Measurements from ENCODE around the gene PCDHGA3. TPM values are rescaled to one million over a fixed set of nuclear protein-coding genes. Genes with fewer than 3 reads are reported as not detected.

Gene PCDHGA3
- total RNA-seq, 1 experiment from 2014 or later = 1.3 TPM

DNA sequence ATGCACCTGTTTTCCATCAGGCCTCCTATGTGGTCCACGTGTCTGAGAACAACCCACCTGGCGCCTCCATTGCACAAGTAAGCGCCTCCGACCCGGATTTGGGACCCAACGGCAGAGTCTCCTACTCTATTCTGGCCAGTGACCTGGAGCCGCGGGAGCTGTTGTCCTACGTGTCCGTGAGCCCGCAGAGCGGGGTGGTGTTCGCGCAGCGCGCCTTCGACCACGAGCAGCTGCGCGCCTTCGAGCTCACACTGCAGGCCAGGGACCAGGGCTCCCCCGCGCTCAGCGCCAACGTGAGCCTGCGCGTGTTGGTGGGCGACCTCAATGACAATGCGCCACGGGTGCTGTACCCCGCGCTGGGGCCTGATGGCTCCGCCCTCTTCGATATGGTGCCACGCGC lies 8.0 kb downstream of the PCDHGA3 start:
- CTCF ChIA-PET = interaction anchor here (0.8 to 3.7 kb wide), 6 partner anchors 8 to 206 kb away, joined by 3 to 27 read pairs (median 12); partner anchors contain the start of genes PCDHB14, PCDHB15, PCDHGA10 and PCDHGB2
- no peak overlapping the region for H3K4me3 Mint-ChIP-seq
- no peak overlapping the region for H3K27ac Mint-ChIP-seq
- ATAC-seq (no peak), DNase-seq (ENCODE audit: low spot score) (no peak)
- H3K27me3 Mint-ChIP-seq (ENCODE audit: low read depth) = peaks cover 8% of the 10 kb centered on the region
- TF ChIP-seq ATF6 (CRISPR knock-in tag; IDR thresholded peaks at IDR 0.05) = no peak
- no peak for TF ChIP-seq FOXP1 (CRISPR knock-in tag; IDR thresholded peaks at IDR 0.05; ENCODE audit: borderline replicate concordance)
- TF ChIP-seq, protein P1, sequence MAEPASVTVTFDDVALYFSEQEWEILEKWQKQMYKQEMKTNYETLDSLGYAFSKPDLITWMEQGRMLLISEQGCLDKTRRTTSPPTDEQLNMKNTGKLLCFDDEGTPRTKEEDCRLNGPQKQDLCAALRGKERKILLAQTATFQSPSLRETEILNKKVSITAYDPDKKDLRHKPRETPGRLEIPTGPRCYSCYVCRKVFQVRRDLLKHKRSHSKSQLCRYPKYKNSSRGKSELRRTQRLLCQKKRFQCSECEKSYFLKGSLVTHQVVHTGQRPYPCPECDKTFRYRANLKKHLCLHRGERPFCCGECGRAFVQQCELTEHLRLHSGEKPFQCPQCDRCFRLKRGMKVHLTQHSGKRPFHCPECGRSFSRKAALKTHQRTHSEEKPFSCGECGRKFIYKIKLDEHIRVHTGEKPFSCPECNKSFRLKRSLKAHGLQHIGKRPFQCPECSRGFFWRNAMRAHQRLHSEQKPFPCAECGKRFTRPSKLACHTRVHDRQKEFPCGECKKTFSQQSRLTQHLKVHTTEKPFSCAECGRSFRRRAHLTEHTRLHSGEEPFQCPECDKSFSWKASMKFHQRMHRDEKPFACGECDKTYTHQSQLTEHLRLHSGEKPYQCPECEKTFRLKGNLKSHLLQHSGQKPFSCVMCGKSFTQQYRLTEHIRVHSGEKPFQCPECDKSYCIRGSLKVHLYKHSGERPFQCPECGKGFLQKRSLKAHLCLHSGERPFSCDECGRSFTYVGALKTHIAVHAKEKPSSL (CRISPR knock-in tag; conservative IDR thresholded peaks at IDR 0.05) = no peak
- no peak for TF ChIP-seq ZNF263 (CRISPR knock-in tag; IDR thresholded peaks at IDR 0.05; ENCODE audit: low read depth)
- no peak for TF ChIP-seq FOXP4 (CRISPR knock-in tag; IDR thresholded peaks at IDR 0.05)
- no peak for TF ChIP-seq TEAD4 (CRISPR knock-in tag; IDR thresholded peaks at IDR 0.05)
- TF ChIP-seq, protein P2, sequence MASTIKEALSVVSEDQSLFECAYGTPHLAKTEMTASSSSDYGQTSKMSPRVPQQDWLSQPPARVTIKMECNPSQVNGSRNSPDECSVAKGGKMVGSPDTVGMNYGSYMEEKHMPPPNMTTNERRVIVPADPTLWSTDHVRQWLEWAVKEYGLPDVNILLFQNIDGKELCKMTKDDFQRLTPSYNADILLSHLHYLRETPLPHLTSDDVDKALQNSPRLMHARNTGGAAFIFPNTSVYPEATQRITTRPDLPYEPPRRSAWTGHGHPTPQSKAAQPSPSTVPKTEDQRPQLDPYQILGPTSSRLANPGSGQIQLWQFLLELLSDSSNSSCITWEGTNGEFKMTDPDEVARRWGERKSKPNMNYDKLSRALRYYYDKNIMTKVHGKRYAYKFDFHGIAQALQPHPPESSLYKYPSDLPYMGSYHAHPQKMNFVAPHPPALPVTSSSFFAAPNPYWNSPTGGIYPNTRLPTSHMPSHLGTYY (CRISPR knock-in tag; IDR thresholded peaks at IDR 0.05) = no peak
- H3K36me3 Mint-ChIP-seq = peaks cover 56% of the 10 kb centered on the region
- H3K4me1 Mint-ChIP-seq = peaks cover 2% of the 10 kb centered on the region
- POLR2A ChIA-PET = no interaction called here
- H3K9me3 Mint-ChIP-seq = peaks cover 55% of the 10 kb centered on the region

GRCh38 chr5:141354900-141355469 lies 11.4 kb downstream of the PCDHGA3 start, which contains the start of gene PCDHGA4:
Gene PCDHGA4, plus strand, starts transcription at chr5:141355021. Its CDS starts 87 bp downstream, at chr5:141355108.
- H3K4me1 Mint-ChIP-seq = peaks cover 5% of the 10 kb centered on the region
- peaks cover 57% of the 10 kb centered on the region for H3K36me3 Mint-ChIP-seq
- peaks cover 54% of the 10 kb centered on the region for H3K9me3 Mint-ChIP-seq
- DNase-seq (ENCODE audit: low spot score) = no peak
- POLR2A ChIA-PET = no interaction called here
- H3K27ac Mint-ChIP-seq = no peak within 1 kb of the TSS
- TF ChIP-seq E2F4 (CRISPR knock-in tag; IDR thresholded peaks at IDR 0.05; ENCODE audit: borderline replicate concordance, low read depth) (no peak), CTCF (IDR thresholded peaks at IDR 0.05) (peak; percentile 73), ATF6 (CRISPR knock-in tag; IDR thresholded peaks at IDR 0.05) (no peak)
- no peak within 1 kb of the TSS for H3K4me3 Mint-ChIP-seq
- H3K27me3 Mint-ChIP-seq (ENCODE audit: low read depth) = peaks cover 8% of the 10 kb centered on the region
- CTCF ChIA-PET = interaction anchor here (0.6 to 2.5 kb wide), 15 partner anchors 11 to 206 kb away, joined by 3 to 11 read pairs (median 5); partner anchors contain the start of genes PCDHB15, PCDHGA1, PCDHGA10 and PCDHGA3
- ATAC-seq = no peak
